GM12891 (cell line): ENCODE results near the gene ELP6.

Source experiments
- PAX5 ChIP-seq: IDR thresholded peaks from 2 replicates; pipeline ENCODE4 v1.6.1; 2011; ENCODE audit warnings: low read length, moderate library complexity, mild to moderate bottlenecking; ENCODE audit not compliant: insufficient read depth, severe bottlenecking
- POLR2A ChIP-seq: IDR thresholded peaks from 2 replicates; pipeline ENCODE4 v1.6.1; 2011; ENCODE audit warnings: low read depth, low read length, control low read depth
- POLR2AphosphoS5 ChIP-seq: IDR thresholded peaks from 2 replicates; pipeline ENCODE4 v1.6.1; 2011; ENCODE audit warnings: low read depth, low read length, control low read depth
- TAF1 ChIP-seq: IDR thresholded peaks from 2 replicates; pipeline ENCODE4 v1.6.1; 2011; ENCODE audit warnings: low read depth, low read length, control low read depth

DNA sequence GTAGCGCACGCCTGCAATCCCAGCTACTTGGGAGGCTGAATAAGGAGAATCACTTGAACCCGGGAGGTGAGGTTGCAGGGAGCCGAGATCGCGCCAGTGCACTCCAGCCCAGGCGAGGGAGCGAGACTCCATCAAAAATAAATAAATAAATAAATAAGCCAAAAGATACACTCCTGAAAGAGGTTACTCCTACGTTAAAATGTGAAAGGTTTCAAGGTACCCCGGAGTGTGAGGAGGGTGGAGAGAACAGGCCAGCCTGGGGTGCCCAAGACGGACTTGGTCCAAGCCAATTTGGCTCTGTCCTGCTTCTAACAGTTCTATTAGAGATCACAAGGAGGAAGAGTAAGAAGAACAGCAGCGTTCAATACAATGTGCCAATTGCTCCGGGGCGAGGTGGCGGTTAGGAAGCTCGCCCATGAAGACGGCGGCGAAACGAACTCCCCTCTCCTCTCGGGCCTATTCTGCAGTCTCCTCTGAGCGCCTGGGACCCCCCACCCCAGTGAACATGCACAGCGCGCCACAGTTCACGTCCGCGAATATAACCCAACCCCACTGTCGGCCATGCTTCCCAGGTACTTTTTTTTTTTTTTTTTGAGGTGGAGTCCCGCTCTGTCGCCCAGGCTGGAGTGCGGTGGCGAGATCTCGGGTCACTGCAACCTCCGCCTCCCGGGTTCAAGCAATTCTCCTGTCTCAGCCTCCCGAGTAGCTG, 942 bp downstream of the ELP6 start:
- TF ChIP-seq POLR2A (no peak; the same call in 1 of the 2 replicates), TAF1 (no peak; the same call in 1 of the 2 replicates), PAX5 (no peak), POLR2AphosphoS5 (no peak; the same call in 1 of the 2 replicates)
